ENCODE measurements around the gene ZNF598.

- TF ChIP-seq CTCF (IDR thresholded peaks at IDR 0.05) (no peak), ZFX (IDR thresholded peaks at IDR 0.05; ENCODE audit: borderline replicate concordance) (no peak)
These were observed 6.3 kb upstream of the ZNF598 start for GRCh38 chr16:2015947-2016208.

Measured in 22Rv1 (cell line).